GM23338 (cell line): Measurements from ENCODE around the gene LIX1L. TPM values are rescaled to one million over a fixed set of nuclear protein-coding genes. Genes with fewer than 3 reads are reported as not detected.

Experiments
- ATAC-seq: fragments of 200-7000 bp; cut with Tn5 transposase; 3 replicates; pipeline ENCODE4 v1.9.1; 2020
- DNase-seq: peaks from one replicate; pipeline ENCODE4 v3.0.0-alpha.2; 2015; ENCODE audit warnings: low spot score
- H2AFZ ChIP-seq: fragments of 200-600 bp; sonication (generic); 2 replicates; pipeline ENCODE4 v1.8.0; 2016; ENCODE audit warnings: antibody characterized with exemption, mild to moderate bottlenecking, moderate library complexity
- H3F3A ChIP-seq: fragments of 200-600 bp; sonication (generic); replicated peaks from 2 replicates; pipeline ENCODE4 v1.8.0; 2017; ENCODE audit warnings: antibody characterized with exemption, mixed run types, low read depth
- H3K27ac ChIP-seq: fragments of 200-600 bp; sonication (generic); 2 replicates; pipeline ENCODE4 v1.6.1; 2016; ENCODE audit warnings: low read depth
- H3K27me3 ChIP-seq: fragments of 200-600 bp; sonication (generic); 2 replicates; pipeline ENCODE4 v1.8.0; 2016; ENCODE audit warnings: mild to moderate bottlenecking, mixed run types, moderate library complexity; ENCODE audit not compliant: insufficient read depth
- H3K36me3 ChIP-seq: fragments of 200-600 bp; sonication (generic); 2 replicates; pipeline ENCODE4 v1.8.0; 2016; ENCODE audit warnings: mild to moderate bottlenecking; ENCODE audit not compliant: insufficient read depth
- H3K4me1 ChIP-seq: fragments of 200-600 bp; sonication (generic); 2 replicates; pipeline ENCODE4 v1.8.0; 2016; ENCODE audit warnings: mild to moderate bottlenecking, moderate library complexity; ENCODE audit not compliant: insufficient read depth
- H3K4me2 ChIP-seq: fragments of 200-600 bp; sonication (generic); 2 replicates; pipeline ENCODE4 v1.7.1; 2017; ENCODE audit warnings: mixed run types
- H3K4me3 ChIP-seq: fragments of 200-600 bp; sonication (generic); 2 replicates; pipeline ENCODE4 v1.6.1; 2016; ENCODE audit warnings: mixed run types
- H3K79me2 ChIP-seq: fragments of 200-600 bp; sonication (generic); replicated peaks from 2 replicates; pipeline ENCODE4 v1.8.0; 2017; ENCODE audit warnings: mild to moderate bottlenecking; ENCODE audit not compliant: insufficient read depth
- H3K9me2 ChIP-seq: fragments of 200-600 bp; sonication (generic); 2 replicates; pipeline ENCODE4 v1.8.0; 2017; ENCODE audit not compliant: insufficient read depth
- H4K20me1 ChIP-seq: fragments of 200-600 bp; sonication (generic); replicated peaks from 2 replicates; pipeline ENCODE4 v1.8.0; 2017; ENCODE audit warnings: mild to moderate bottlenecking; ENCODE audit not compliant: insufficient read depth
- H3K27ac Mint-ChIP-seq: 2 replicates; pipeline ENCODE4 v1.8.0; 2020; ENCODE audit warnings: inconsistent platforms, mild to moderate bottlenecking, moderate library complexity, mixed read lengths
- H3K27me3 Mint-ChIP-seq: 3 replicates; pipeline ENCODE4 v1.8.0; 2022; ENCODE audit warnings: low read depth, mild to moderate bottlenecking, moderate library complexity, mixed read lengths, inconsistent platforms; ENCODE audit not compliant: insufficient read depth, poor library complexity
- H3K36me3 Mint-ChIP-seq: 3 replicates; pipeline ENCODE4 v1.8.0; 2021; ENCODE audit warnings: low read depth, mild to moderate bottlenecking, inconsistent platforms, moderate library complexity, mixed read lengths
- H3K4me1 Mint-ChIP-seq: 3 replicates; pipeline ENCODE4 v1.8.0; 2020; ENCODE audit warnings: mild to moderate bottlenecking, inconsistent platforms, mixed read lengths
- H3K4me3 Mint-ChIP-seq: 3 replicates; pipeline ENCODE4 v1.8.0; 2021; ENCODE audit warnings: moderate library complexity, mild to moderate bottlenecking, inconsistent platforms, mixed read lengths
- H3K9me3 Mint-ChIP-seq: 3 replicates; pipeline ENCODE4 v1.8.0; 2020; ENCODE audit warnings: moderate library complexity, mild to moderate bottlenecking, inconsistent platforms, mixed read lengths
- CREB1 ChIP-seq: fragments of 250-450 bp; sonication (Bioruptor Pico); IDR thresholded peaks from 2 replicates; pipeline ENCODE4 v1.5.0; 2020; ENCODE audit warnings: low read depth, mild to moderate bottlenecking, moderate library complexity
- CTCF ChIP-seq, 2 experiments: fragments of 200-600 bp in 1 of 2; sonication (generic) in 1 of 2; conservative IDR thresholded peaks; 2 replicates each; pipeline versions ENCODE4 v1.5.1 to v1.6.1; 2016 to 2017; ENCODE audit warnings: antibody characterized with exemption in 2 of 2, low read depth in 2 of 2, mild to moderate bottlenecking in 2 of 2, moderate library complexity in 1 of 2
- ETS1 ChIP-seq: IDR thresholded peaks from 2 replicates; pipeline ENCODE4 v1.6.1; 2016; ENCODE audit warnings: antibody characterized with exemption
- NANOG ChIP-seq: IDR thresholded peaks from 2 replicates; pipeline ENCODE4 v1.6.1; 2016; ENCODE audit warnings: antibody characterized with exemption, borderline replicate concordance
- POLR2AphosphoS5 ChIP-seq: IDR thresholded peaks from 2 replicates; pipeline ENCODE4 v1.6.1; 2016; ENCODE audit warnings: antibody characterized with exemption, low read depth
- REST ChIP-seq: IDR thresholded peaks from one replicate; pipeline ENCODE4 v1.6.1; 2018; ENCODE audit warnings: antibody characterized with exemption; ENCODE audit not compliant: unreplicated experiment
- STAT1 ChIP-seq: IDR thresholded peaks from one replicate; pipeline ENCODE4 v1.6.1; 2016; ENCODE audit warnings: antibody characterized with exemption; ENCODE audit not compliant: unreplicated experiment
- ZNF462 ChIP-seq: fragments of 250-450 bp; sonication (Bioruptor Pico); IDR thresholded peaks from 2 replicates; pipeline ENCODE4 v1.5.0; 2020; ENCODE audit warnings: mild to moderate bottlenecking, moderate library complexity
- polyA plus RNA-seq: library from polyadenylated mRNA; unstranded; fragments of >200 nt; fragmentation: Nextera tagmentation; extraction: Ambion mirVana; gene quantifications from 2 replicates; pipeline ENCODE4 v1.2.1, GENCODE V29; 2016
- total RNA-seq: library from RNA; depleted of rRNA; stranded (reverse); fragments of >200 nt; shearing (Covaris generic); gene quantifications from 2 replicates; pipeline ENCODE4 v1.2.3, GENCODE V29; 2014

The LIX1L gene
- total and polyA plus RNA-seq, 2 experiments from 2014 or later, result 0.76 to 2.6 TPM

GRCh38 chr1:145887631-145888030, 70.2 kb downstream of the LIX1L start (continued):
- TF ChIP-seq REST, result no peak
- no peak for TF ChIP-seq CREB1 (CRISPR knock-in tag)
- TF ChIP-seq NANOG, result no peak

- H3K27me3 Mint-ChIP-seq, result peaks cover 18% of the 10 kb centered on the region
- Histone ChIP-seq H2AFZ (peak overlapping the region; percentile 98), H3K36me3 (no peaks in the 10 kb centered on the region), H3F3A (no peaks in the 10 kb centered on the region), H3K27me3 (peaks cover 29% of the 10 kb centered on the region), H3K4me1 (peaks cover 11% of the 10 kb centered on the region; the same call in 1 of the 2 replicates), H3K9me2 (no peaks in the 10 kb centered on the region), H3K4me3 (peak overlapping the region; percentile 85), H3K27ac (no peak overlapping the region), H3K79me2 (no peaks in the 10 kb centered on the region), H4K20me1 (no peaks in the 10 kb centered on the region), H3K4me2 (peak overlapping the region; percentile 91)
- DNase-seq (peak; percentile 53), ATAC-seq (peak; percentile 8; the same call in 2 of the 3 replicates)
- no peaks in the 10 kb centered on the region for H3K9me3 Mint-ChIP-seq
- TF ChIP-seq ETS1 (no peak), STAT1 (no peak), CTCF (conservative IDR thresholded peaks at IDR 0.05; ENCODE audit: low read depth in 2 of 2) (no peak), POLR2AphosphoS5 (no peak), ZNF462 (no peak), REST (no peak)
- H3K36me3 Mint-ChIP-seq, result no peaks in the 10 kb centered on the region
- no peak overlapping the region for H3K27ac Mint-ChIP-seq
- H3K4me1 Mint-ChIP-seq, result peaks cover 19% of the 10 kb centered on the region; the same call in 2 of the 3 replicates
- H3K4me3 Mint-ChIP-seq, result peak overlapping the region; percentile 84
These were observed 71.0 kb downstream of the LIX1L start for GRCh38 chr1:145886816-145887215.
